ENCODE results near the gene CDCA7L.

CDCA7L gene

DNA sequence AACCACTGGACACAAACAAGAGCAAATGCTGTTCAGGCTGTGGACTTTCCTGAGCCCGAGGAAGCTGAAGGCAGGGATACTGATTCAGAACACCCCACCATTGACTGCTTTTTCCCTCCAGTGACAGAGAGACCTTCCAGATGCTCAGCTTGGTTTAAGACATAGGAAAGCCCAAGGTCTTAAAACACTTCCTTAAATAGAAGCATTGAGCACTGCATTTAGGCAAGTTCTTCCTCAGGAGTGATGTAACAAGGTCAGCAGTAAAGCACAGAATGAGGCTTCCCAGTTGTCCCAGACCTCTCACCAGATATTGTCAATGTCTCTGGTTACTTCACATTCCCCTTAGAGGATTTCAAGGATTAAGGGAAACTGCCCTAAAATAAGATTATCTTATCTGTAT is 19.6 kb upstream of the CDCA7L start:
- Histone ChIP-seq H3K36me3 (ENCODE audit: control insufficient read depth, insufficient read depth, low read length) (no peaks in the 10 kb centered on the region), H3K4me3 (ENCODE audit: low read length) (no peak overlapping the region), H4K5ac (ENCODE audit: low read length) (no peak overlapping the region), H2AK5ac (ENCODE audit: low read length) (no peak overlapping the region), H4K8ac (ENCODE audit: low read depth, low read length) (no peak overlapping the region), H3K4me1 (ENCODE audit: control insufficient read depth, low read depth, low read length) (peaks cover 4% of the 10 kb centered on the region), H3K56ac (ENCODE audit: low read length) (peak overlapping the region; percentile 69), H2BK120ac (ENCODE audit: low read depth, low read length) (no peak overlapping the region), H2BK5ac (ENCODE audit: low read length) (no peak overlapping the region), H3K4ac (ENCODE audit: low read depth, low read length) (peak overlapping the region; percentile 29), H3K27ac (ENCODE audit: low read depth, low read length) (no peak overlapping the region), H3K4me2 (ENCODE audit: low read length) (no peak overlapping the region), H3K27me3 (ENCODE audit: insufficient read depth, low read length, poor library complexity) (no peaks in the 10 kb centered on the region), H3K18ac (ENCODE audit: low read length) (peak overlapping the region; percentile 53), H3K9ac (ENCODE audit: low read length) (no peak overlapping the region), H3K79me2 (ENCODE audit: control insufficient read depth, insufficient read depth, low read length) (no peaks in the 10 kb centered on the region), H3K79me1 (ENCODE audit: low read length) (no peaks in the 10 kb centered on the region), H3K23ac (ENCODE audit: low read length) (no peak overlapping the region), H2BK15ac (replicated peaks; ENCODE audit: low read depth) (no peak overlapping the region)
- DNase-seq = peak; percentile 89
- no CpG with 5 or more reads among the region's 1 CpG for WGBS (ENCODE audit: extremely low coverage, insufficient coverage, low lambda C conversion rate)

DNA sequence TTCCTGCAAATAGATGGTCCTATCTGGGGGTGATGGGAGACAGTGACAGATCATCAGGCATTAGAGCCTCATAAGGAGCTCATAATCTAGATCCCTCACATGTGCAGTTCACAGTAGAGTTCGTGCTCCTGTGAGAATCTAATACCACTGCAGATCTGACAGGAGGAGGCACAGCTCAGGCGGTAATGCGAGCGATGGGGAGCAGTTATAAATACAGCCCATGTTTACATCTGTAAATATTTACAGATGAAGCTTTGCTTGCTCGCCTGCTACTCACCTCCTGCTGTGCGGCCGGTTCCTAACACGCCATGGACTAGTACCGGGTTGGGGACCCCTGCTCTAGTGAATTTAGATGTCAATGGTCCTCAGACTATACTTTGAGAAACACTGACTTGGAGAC is 17.0 kb upstream of the CDCA7L start:
- DNase-seq = no peak
- no peaks in the 10 kb centered on the region for H3K36me3 ChIP-seq (ENCODE audit: control insufficient read depth, insufficient read depth, low read length)
- H4K5ac ChIP-seq (ENCODE audit: low read length) = no peak overlapping the region
- no peak overlapping the region for H4K8ac ChIP-seq (ENCODE audit: low read depth, low read length)
- no peak overlapping the region for H3K9ac ChIP-seq (ENCODE audit: low read length)
- no peaks in the 10 kb centered on the region for H3K27me3 ChIP-seq (ENCODE audit: insufficient read depth, low read length, poor library complexity)
- H3K18ac ChIP-seq (ENCODE audit: low read length) = no peak overlapping the region
- WGBS (ENCODE audit: extremely low coverage, insufficient coverage, low lambda C conversion rate) = no CpG with 5 or more reads among the region's 9 CpGs
- H2BK5ac ChIP-seq (ENCODE audit: low read length) = no peak overlapping the region
- no peak overlapping the region for H3K4me2 ChIP-seq (ENCODE audit: low read length)
- no peak overlapping the region for H3K56ac ChIP-seq (ENCODE audit: low read length)
- peaks cover 4% of the 10 kb centered on the region for H3K4me1 ChIP-seq (ENCODE audit: control insufficient read depth, low read depth, low read length)
- no peak overlapping the region for H2BK15ac ChIP-seq (replicated peaks; ENCODE audit: low read depth)
- H3K4ac ChIP-seq (ENCODE audit: low read depth, low read length) = no peak overlapping the region
- H3K79me2 ChIP-seq (ENCODE audit: control insufficient read depth, insufficient read depth, low read length) = no peaks in the 10 kb centered on the region
- H3K27ac ChIP-seq (ENCODE audit: low read depth, low read length) = no peak overlapping the region
- no peak overlapping the region for H2BK120ac ChIP-seq (ENCODE audit: low read depth, low read length)
- H3K79me1 ChIP-seq (ENCODE audit: low read length) = no peaks in the 10 kb centered on the region
- no peak overlapping the region for H2AK5ac ChIP-seq (ENCODE audit: low read length)
- no peak overlapping the region for H3K23ac ChIP-seq (ENCODE audit: low read length)
- no peak overlapping the region for H3K4me3 ChIP-seq (ENCODE audit: low read length)

DNA sequence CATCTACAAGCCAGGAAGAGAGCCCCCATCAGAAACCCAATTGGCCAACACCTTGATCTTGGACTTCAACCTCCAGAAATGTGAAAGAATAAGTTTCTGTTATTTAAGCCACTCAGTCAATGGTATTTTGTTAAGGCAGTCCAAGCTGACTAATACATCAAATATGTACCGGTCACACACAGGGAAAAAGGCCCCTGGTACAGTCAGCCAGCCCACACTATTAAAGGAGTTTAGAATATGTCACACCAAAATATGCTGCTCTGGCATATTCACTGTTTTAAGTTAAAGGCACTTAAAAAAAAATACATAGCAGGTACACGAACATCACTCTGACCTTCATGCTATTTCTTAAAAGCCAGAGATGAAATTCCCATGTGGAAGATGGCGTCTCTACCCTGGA is 15.2 kb upstream of the CDCA7L start:
- Histone ChIP-seq H3K56ac (ENCODE audit: low read length) (no peak overlapping the region), H3K36me3 (ENCODE audit: control insufficient read depth, insufficient read depth, low read length) (no peaks in the 10 kb centered on the region), H2BK120ac (ENCODE audit: low read depth, low read length) (no peak overlapping the region), H3K27ac (ENCODE audit: low read depth, low read length) (no peak overlapping the region), H2BK5ac (ENCODE audit: low read length) (no peak overlapping the region), H3K4me3 (ENCODE audit: low read length) (no peak overlapping the region), H3K4me1 (ENCODE audit: control insufficient read depth, low read depth, low read length) (peaks cover 3% of the 10 kb centered on the region), H2AK5ac (ENCODE audit: low read length) (no peak overlapping the region), H2BK15ac (replicated peaks; ENCODE audit: low read depth) (peak overlapping the region; percentile 41), H3K79me2 (ENCODE audit: control insufficient read depth, insufficient read depth, low read length) (no peaks in the 10 kb centered on the region), H3K18ac (ENCODE audit: low read length) (no peak overlapping the region), H3K4ac (ENCODE audit: low read depth, low read length) (no peak overlapping the region), H3K79me1 (ENCODE audit: low read length) (no peaks in the 10 kb centered on the region), H3K27me3 (ENCODE audit: insufficient read depth, low read length, poor library complexity) (no peaks in the 10 kb centered on the region), H3K4me2 (ENCODE audit: low read length) (no peak overlapping the region), H3K23ac (ENCODE audit: low read length) (no peak overlapping the region), H4K5ac (ENCODE audit: low read length) (no peak overlapping the region), H4K8ac (ENCODE audit: low read depth, low read length) (no peak overlapping the region), H3K9ac (ENCODE audit: low read length) (no peak overlapping the region)
- WGBS (ENCODE audit: extremely low coverage, insufficient coverage, low lambda C conversion rate) = no CpG with 5 or more reads among the region's 3 CpGs
- DNase-seq = no peak

DNA sequence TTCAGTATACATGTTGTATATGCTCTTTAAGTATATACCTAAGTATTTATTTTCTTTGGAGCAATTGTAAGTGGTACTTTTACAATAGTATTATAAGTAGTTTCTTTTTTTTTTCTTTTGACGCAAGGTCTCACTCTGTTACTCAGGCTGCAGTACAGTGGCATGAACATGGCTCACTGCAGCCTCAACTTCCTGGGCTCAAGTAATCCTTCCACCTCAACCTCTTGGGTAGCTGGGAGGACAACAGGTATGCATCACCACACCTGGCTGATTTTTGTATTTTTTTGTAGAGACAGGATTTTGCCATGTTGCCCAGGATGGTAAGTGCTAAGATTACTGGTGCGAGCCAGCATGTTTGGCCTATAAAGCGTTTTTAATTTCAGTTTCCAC is 13.7 kb upstream of the CDCA7L start:
- Histone ChIP-seq H4K5ac (ENCODE audit: low read length) (no peak overlapping the region), H2AK5ac (ENCODE audit: low read length) (no peak overlapping the region), H3K27ac (ENCODE audit: low read depth, low read length) (no peak overlapping the region), H3K4ac (ENCODE audit: low read depth, low read length) (no peak overlapping the region), H3K56ac (ENCODE audit: low read length) (no peak overlapping the region), H3K79me2 (ENCODE audit: control insufficient read depth, insufficient read depth, low read length) (no peaks in the 10 kb centered on the region), H2BK120ac (ENCODE audit: low read depth, low read length) (no peak overlapping the region), H3K36me3 (ENCODE audit: control insufficient read depth, insufficient read depth, low read length) (no peaks in the 10 kb centered on the region), H3K4me1 (ENCODE audit: control insufficient read depth, low read depth, low read length) (no peaks in the 10 kb centered on the region), H3K18ac (ENCODE audit: low read length) (no peak overlapping the region), H3K79me1 (ENCODE audit: low read length) (no peaks in the 10 kb centered on the region), H3K4me3 (ENCODE audit: low read length) (no peak overlapping the region), H3K27me3 (ENCODE audit: insufficient read depth, low read length, poor library complexity) (no peaks in the 10 kb centered on the region), H4K8ac (ENCODE audit: low read depth, low read length) (no peak overlapping the region), H2BK15ac (replicated peaks; ENCODE audit: low read depth) (no peak overlapping the region), H3K9ac (ENCODE audit: low read length) (no peak overlapping the region), H3K4me2 (ENCODE audit: low read length) (no peak overlapping the region), H3K23ac (ENCODE audit: low read length) (no peak overlapping the region), H2BK5ac (ENCODE audit: low read length) (no peak overlapping the region)
- no peak for DNase-seq
- no CpG with 5 or more reads among the region's 3 CpGs for WGBS (ENCODE audit: extremely low coverage, insufficient coverage, low lambda C conversion rate)

DNA sequence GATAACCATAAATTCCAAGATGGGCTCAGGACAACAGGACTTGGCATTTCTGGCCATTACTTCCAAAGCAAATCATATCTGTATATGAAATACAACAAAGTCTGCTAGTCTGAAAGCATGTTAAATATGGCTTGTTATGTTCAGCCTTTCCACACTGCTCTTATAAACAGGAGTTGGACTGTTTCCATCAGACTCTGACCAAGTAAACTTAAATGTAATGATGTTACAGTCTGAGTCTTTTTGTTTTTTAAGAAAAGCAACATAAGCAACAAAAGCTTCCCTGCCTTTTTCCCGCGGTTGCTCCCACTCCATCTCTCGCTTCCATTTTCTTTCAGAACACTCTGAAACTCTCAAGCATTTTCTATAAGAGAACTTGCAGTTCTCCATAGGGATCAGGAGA is 8.1 kb upstream of the CDCA7L start:
- no peak for DNase-seq
- no peak overlapping the region for H4K5ac ChIP-seq (ENCODE audit: low read length)
- H3K56ac ChIP-seq (ENCODE audit: low read length) = no peak overlapping the region
- H4K8ac ChIP-seq (ENCODE audit: low read depth, low read length) = no peak overlapping the region
- H2BK5ac ChIP-seq (ENCODE audit: low read length) = no peak overlapping the region
- H3K9ac ChIP-seq (ENCODE audit: low read length) = no peak overlapping the region
- H2BK120ac ChIP-seq (ENCODE audit: low read depth, low read length) = no peak overlapping the region
- H3K18ac ChIP-seq (ENCODE audit: low read length) = no peak overlapping the region
- no peak overlapping the region for H3K27ac ChIP-seq (ENCODE audit: low read depth, low read length)
- no peak overlapping the region for H2AK5ac ChIP-seq (ENCODE audit: low read length)
- no peak overlapping the region for H3K23ac ChIP-seq (ENCODE audit: low read length)
- no peaks in the 10 kb centered on the region for H3K79me1 ChIP-seq (ENCODE audit: low read length)
- no peak overlapping the region for H2BK15ac ChIP-seq (replicated peaks; ENCODE audit: low read depth)
- H3K4ac ChIP-seq (ENCODE audit: low read depth, low read length) = no peak overlapping the region
- WGBS (ENCODE audit: extremely low coverage, insufficient coverage, low lambda C conversion rate) = no CpG with 5 or more reads among the region's 3 CpGs
- no peaks in the 10 kb centered on the region for H3K79me2 ChIP-seq (ENCODE audit: control insufficient read depth, insufficient read depth, low read length)
- H3K27me3 ChIP-seq (ENCODE audit: insufficient read depth, low read length, poor library complexity) = no peaks in the 10 kb centered on the region
- H3K4me1 ChIP-seq (ENCODE audit: control insufficient read depth, low read depth, low read length) = peaks cover 5% of the 10 kb centered on the region
- no peak overlapping the region for H3K4me3 ChIP-seq (ENCODE audit: low read length)
- no peak overlapping the region for H3K4me2 ChIP-seq (ENCODE audit: low read length)
- H3K36me3 ChIP-seq (ENCODE audit: control insufficient read depth, insufficient read depth, low read length) = no peaks in the 10 kb centered on the region

DNA sequence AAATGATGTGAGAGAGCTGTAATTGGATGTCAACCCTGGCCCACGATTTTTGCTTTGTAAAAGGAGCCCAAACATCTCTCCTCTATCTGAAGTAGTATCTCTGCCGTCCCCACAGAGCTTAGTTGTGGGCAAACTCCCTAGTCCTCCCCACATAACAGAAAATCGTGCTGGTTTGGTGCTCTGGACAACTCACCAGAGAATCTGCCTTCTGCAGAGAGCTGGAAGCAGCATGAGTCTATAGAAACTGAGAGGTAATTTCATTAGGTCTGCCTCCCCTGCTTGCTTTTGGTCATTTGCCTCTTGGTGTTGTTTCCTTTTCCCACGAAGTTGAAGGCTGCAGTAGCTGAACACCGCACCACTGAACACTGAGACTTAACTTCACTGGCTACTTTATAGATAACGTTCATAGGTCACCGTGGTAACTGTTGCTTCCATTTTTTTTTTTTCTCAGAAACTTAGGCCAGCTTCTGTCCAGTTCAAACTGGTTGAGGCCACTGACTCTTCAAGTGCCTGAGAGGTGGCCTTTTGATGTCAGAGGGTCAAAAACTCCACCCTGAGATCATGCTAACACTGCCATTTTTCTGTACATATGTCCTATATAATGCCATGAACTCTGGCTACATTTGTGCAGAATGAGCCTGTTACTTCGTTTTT is 3.3 kb upstream of the CDCA7L start:
- no peak overlapping the region for H2BK15ac ChIP-seq (replicated peaks; ENCODE audit: low read depth)
- H3K27ac ChIP-seq (ENCODE audit: low read depth, low read length) = peak overlapping the region; percentile 6
- peak; percentile 45 for DNase-seq
- no peaks in the 10 kb centered on the region for H3K36me3 ChIP-seq (ENCODE audit: control insufficient read depth, insufficient read depth, low read length)
- H2BK120ac ChIP-seq (ENCODE audit: low read depth, low read length) = no peak overlapping the region
- H2AK5ac ChIP-seq (ENCODE audit: low read length) = no peak overlapping the region
- no peaks in the 10 kb centered on the region for H3K79me2 ChIP-seq (ENCODE audit: control insufficient read depth, insufficient read depth, low read length)
- no peak overlapping the region for H3K18ac ChIP-seq (ENCODE audit: low read length)
- H3K27me3 ChIP-seq (ENCODE audit: insufficient read depth, low read length, poor library complexity) = no peaks in the 10 kb centered on the region
- no CpG with 5 or more reads among the region's 8 CpGs for WGBS (ENCODE audit: extremely low coverage, insufficient coverage, low lambda C conversion rate)
- no peak overlapping the region for H4K8ac ChIP-seq (ENCODE audit: low read depth, low read length)
- H3K4me1 ChIP-seq (ENCODE audit: control insufficient read depth, low read depth, low read length) = peaks cover 6% of the 10 kb centered on the region
- no peak overlapping the region for H3K4me3 ChIP-seq (ENCODE audit: low read length)
- peak overlapping the region; percentile 38 for H3K56ac ChIP-seq (ENCODE audit: low read length)
- no peaks in the 10 kb centered on the region for H3K79me1 ChIP-seq (ENCODE audit: low read length)
- no peak overlapping the region for H3K4me2 ChIP-seq (ENCODE audit: low read length)
- peak overlapping the region; percentile 7 for H3K23ac ChIP-seq (ENCODE audit: low read length)
- no peak overlapping the region for H3K4ac ChIP-seq (ENCODE audit: low read depth, low read length)
- peak overlapping the region; percentile 33 for H4K5ac ChIP-seq (ENCODE audit: low read length)
- H2BK5ac ChIP-seq (ENCODE audit: low read length) = peak overlapping the region; percentile 62
- H3K9ac ChIP-seq (ENCODE audit: low read length) = no peak overlapping the region

All from mesendoderm (in vitro differentiated cells).